Stimulated activated naive CD8-positive, alpha-beta T cell treated with anti-CD3 and anti-CD28 coated beads, Interleukin-15, Interleukin-2, amounts not matched to agents 100 U/mL and 50 U/mL, for 24 hours (primary cell): ENCODE results near the gene PRRC2A.

Experiments used
- ATAC-seq: fragments of 150-1000 bp; cut with Tn5 transposase; one replicate; pipeline ENCODE4 v1.10.0; 2021
- DNase-seq: peaks from one replicate; pipeline ENCODE4 v3.0.0; 2021

The PRRC2A gene

GRCh38 chr6:31622684-31623091, 2.2 kb downstream of the PRRC2A start:
- ATAC-seq (no peak), DNase-seq (no peak)

DNA sequence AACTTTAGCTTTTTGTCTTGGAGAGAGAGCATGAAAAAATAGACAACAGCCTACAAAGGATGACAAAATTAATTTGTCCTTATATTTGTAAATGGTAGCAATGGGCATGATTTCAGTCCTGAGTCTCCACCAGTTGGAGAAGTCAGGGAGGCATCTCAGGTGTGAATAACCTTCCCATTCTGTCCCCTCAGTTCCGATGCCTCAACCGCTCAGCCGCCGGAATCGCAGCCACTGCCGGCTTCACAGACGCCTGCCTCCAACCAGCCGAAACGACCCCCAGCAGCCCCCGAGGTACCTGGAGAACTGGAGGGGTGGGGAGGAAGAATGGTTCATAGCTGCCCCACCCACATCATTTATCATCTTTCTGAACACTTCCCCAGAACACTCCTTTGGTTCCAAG, 3.6 kb downstream of the PRRC2A start:
- ATAC-seq (no peak), DNase-seq (no peak)

- DNase-seq (no peak), ATAC-seq (no peak)
Observed at GRCh38 chr6:31626952-31627351, 6.4 kb downstream of the PRRC2A start.

- DNase-seq: no peak
- ATAC-seq: no peak
Observed at GRCh38 chr6:31627690-31628287, 7.3 kb downstream of the PRRC2A start.

DNA sequence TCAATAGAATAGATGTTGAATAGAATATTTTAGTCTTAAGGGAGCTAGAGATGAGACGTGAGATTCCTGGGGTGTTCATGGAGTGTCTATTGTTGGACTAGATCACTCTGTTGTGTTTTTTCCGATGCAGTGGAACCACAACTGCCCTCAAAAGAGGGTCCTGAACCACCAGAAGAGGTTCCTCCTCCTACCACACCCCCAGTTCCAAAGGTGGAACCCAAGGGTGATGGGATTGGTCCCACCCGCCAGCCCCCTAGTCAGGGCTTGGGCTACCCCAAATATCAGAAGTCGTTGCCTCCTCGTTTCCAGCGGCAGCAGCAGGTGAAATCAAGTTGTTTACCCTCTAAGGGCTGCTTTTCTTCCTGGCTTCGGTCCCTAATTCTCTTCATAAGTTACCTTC, 8.5 kb downstream of the PRRC2A start:
- ATAC-seq: no peak
- no peak for DNase-seq

DNA sequence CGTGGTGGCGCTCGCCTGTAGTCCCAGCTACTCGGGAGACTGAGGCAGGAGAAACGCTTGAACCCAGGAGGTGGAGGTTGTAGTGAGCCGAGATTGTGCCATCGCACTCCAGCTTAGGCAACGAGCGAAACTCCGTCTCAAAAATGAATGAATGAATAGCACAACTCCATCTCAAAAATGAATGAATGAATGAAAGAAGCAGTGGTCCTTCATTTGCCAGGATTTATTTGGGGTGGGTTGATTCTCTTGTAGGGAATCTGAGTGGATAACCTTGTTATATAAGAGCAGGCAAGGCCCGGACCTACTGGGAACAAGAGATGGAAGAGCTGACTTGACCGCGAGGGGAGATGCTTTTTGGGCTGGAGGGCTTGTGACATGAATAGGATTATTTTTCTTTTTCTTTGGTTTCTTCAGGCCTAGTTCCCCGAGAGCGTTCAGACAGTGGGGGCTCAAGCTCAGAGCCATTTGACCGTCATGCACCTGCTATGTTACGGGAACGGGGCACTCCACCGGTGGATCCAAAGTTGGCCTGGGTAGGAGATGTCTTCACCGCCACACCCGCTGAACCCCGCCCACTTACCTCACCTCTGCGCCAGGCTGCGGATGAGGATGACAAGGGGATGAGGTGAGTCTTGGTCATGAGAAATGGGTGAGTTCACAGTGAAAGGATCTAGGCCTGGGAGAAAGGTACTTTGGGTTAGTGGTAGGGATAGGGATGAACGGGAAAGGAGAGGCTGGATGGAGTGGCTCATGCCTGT, 9.8 kb downstream of the PRRC2A start:
- DNase-seq (no peak), ATAC-seq (no peak)

DNA sequence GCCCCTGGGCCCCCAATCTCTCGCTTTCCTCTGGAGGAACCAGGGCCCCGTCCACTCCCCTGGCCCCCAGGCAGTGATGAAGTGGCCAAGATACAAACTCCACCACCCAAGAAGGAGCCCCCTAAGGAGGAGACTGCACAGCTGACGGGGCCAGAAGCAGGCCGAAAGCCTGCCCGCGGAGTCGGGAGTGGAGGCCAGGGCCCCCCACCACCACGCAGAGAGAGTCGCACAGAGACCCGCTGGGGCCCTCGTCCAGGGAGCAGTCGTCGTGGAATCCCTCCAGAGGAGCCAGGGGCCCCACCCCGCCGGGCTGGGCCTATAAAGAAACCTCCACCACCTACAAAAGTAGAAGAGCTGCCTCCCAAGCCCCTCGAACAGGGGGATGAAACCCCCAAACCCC, 10.7 kb downstream of the PRRC2A start:
- DNase-seq (no peak), ATAC-seq (no peak)

- no peak for DNase-seq
- no peak for ATAC-seq
Observed at GRCh38 chr6:31631681-31632278, 11.3 kb downstream of the PRRC2A start.

GRCh38 chr6:31632279-31632946, 11.9 kb downstream of the PRRC2A start:
- ATAC-seq: no peak
- no peak for DNase-seq

GRCh38 chr6:31633447-31633846, 12.9 kb downstream of the PRRC2A start:
- DNase-seq: no peak
- ATAC-seq: no peak

DNA sequence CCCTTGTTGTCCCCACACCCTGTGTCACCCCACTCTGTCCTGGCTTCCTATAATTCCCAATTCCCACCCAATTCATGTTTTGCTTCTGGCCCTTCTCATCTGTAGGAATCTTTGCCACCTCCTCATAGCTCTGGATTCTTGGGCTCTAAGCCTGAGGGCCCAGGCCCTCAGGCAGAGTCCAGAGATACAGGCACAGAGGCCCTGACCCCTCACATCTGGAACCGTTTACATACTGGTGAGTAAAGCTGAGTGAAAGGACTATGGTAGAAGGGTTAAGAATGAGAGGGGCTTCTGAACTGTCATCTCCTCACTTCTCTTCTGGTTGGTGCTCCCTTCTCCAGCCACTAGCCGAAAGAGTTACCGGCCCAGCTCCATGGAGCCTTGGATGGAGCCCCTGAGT, 13.6 kb downstream of the PRRC2A start:
- DNase-seq (no peak), ATAC-seq (no peak)

GRCh38 chr6:31634969-31635575, 14.6 kb downstream of the PRRC2A start:
- ATAC-seq (no peak), DNase-seq (no peak)

GRCh38 chr6:31636698-31637596, 16.4 kb downstream of the PRRC2A start:
- ATAC-seq: no peak

GRCh38 chr6:31639043-31639442, 18.5 kb downstream of the PRRC2A start:
- DNase-seq (no peak), ATAC-seq (peak; percentile 9)

More at GRCh38 chr6:31636698-31637596, 16.4 kb downstream of the PRRC2A start:
- DNase-seq: no peak

- peak; percentile 81 for ATAC-seq
- peak; percentile 53 for DNase-seq
Observed at GRCh38 chr6:31639449-31639861, 18.9 kb downstream of the PRRC2A start.

DNA sequence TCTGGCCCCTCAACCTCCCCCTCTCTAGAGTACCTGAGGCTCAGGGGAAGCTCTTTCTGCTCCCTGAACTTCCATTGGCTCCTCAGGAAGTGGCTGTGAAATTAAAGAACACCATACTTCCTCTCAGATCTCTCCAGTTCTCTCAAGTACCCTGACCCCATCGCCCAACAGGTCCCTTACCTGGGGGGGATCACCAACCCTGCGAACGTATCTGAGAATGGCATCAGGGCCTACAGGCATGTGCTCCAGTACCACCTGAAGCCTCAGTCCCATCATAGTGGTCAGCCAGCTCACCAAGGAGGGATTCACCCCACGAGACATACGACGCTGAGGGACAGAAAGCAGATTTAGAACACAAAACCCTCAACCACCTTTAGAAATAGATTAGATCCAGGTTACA, 20.1 kb downstream of the PRRC2A start:
- ATAC-seq (no peak), DNase-seq (no peak)

- no peak for DNase-seq
- ATAC-seq: no peak
Observed at GRCh38 chr6:31641370-31641769, 20.9 kb downstream of the PRRC2A start.

DNA sequence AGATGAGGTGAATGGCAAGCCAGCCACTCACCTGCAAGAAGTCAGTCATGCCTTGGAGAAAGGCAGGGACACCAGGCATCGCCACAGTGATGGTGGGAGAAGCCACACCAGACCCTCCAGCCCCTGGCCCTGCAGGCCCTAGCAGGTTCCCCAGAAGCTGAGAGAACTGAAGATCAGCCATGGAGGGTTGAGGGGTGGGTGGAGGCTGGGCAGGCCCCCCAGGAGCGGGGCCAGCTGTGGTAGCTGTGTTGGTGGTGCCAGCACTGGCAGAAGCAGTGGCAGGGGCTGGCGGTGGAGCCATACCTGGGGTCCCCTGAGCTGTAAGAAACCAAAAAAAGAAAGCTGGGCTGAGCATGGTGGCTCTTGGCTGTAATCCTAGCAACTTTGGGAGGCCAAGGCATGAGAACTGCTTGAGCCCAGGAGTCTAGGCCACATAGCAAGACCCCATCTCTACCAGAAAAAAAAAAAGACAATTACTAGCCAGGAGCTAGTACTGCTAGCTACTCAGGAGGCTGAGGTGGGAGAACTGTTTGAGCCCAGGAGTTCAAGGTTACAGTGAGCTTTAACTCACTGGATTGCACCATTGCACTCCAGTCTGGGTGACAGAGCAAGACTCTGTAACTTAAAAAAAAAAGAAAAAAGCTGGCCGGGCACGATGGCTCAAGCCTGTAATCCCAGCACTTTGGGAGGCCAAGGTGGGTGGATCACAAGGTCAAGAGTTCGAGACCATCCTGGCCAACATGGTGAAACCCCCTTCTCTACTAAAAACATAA, 22.5 kb downstream of the PRRC2A start:
- ATAC-seq: no peak
- DNase-seq: no peak

DNA sequence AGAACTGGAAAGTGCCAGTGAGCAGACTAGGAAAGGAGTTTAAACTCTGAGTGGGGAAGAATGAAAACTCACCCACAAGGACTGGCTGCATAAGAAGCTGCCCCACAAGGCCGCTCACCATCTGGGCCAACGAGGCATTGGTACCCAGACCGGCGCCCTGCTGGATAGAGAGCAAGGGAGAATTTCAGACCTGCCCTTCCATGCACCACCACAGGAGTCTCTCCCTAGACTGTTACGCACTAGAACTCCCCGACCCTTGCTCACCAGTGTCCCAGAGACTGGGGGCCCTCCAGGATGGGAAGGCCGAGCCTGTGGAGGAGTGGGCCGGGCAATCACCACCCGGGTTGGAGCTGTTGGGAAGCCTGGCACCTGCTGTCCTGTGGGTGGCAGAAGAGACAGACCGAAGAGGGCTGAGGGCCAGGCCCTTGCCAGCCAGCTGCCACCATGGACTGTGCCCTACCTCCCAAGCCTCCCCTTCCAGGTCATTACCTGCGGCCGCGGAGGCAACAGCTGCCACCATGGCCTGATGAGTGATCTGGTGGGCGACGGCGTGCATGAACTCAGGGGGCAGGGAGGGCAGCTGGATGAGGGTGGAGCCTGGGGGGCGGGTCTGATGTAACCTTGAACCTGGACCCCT, 23.4 kb downstream of the PRRC2A start:
- ATAC-seq (no peak), DNase-seq (no peak)

GRCh38 chr6:31645325-31645724, 24.8 kb downstream of the PRRC2A start:
- ATAC-seq: no peak
- DNase-seq: no peak
